GM21786 (cell line): ENCODE results near the gene DRC1.

ENCODE experiments used
- ATAC-seq: cut with Tn5 transposase; IDR thresholded peaks from one replicate; pipeline ENCODE4 v1.9.1; 2021; ENCODE audit not compliant: unreplicated experiment

Gene DRC1

DNA sequence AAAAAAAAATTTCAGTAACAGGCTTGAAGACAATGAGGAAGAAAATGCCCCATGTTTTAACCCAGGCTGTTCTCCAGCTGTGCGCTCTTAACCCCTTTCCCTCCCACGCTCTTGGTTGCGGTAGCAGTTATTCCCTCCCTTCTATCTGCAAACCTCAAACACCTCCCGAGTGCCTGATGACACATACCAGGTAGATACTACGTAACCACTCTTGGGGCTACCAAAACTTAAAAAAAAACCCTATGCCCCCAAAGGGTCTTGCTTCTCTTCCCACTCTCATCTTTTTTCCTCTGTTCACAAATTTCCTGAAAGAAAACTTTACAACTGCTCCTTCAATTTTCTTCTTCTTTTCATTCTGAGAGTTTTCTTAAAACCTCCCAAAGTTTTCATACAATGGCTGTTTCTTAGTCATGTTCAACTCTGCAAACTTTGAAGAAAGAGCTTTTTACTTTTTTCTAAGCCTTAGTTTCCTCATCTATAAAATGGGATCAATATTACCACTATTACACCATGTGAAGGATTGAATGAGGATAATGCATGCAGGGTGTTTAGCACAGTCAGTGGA, 4.9 kb upstream of the DRC1 start:
- no peak for ATAC-seq

DNA sequence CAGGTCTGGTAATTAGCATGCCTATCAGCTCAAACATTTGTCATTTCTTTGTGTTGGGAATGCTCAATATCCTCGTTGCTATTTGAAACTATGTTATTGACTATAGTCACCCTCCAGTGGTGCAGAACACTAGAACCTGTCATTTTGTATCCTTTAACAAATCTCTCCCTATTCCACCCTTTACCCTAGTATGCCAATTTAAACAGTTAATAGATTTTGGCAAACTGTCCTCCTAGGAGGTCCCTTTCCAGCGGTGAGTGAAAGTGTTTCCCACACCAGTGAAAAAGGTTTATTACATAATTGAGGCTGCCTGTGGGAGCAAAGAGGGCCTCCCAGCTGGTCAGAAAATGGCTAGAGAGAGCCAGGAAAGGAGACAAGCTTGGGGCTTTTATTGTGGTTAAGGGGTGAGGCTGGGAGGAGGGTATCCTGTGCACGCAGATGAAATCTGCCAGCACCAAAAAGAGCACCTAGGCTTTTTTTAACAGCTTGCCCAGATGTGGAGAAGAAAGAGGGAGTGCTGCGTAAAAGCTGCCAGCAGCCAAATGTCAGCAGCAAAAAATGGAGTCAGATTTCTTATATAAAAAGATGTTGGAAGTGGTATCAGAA, 1.8 kb upstream of the DRC1 start:
- no peak for ATAC-seq

DNA sequence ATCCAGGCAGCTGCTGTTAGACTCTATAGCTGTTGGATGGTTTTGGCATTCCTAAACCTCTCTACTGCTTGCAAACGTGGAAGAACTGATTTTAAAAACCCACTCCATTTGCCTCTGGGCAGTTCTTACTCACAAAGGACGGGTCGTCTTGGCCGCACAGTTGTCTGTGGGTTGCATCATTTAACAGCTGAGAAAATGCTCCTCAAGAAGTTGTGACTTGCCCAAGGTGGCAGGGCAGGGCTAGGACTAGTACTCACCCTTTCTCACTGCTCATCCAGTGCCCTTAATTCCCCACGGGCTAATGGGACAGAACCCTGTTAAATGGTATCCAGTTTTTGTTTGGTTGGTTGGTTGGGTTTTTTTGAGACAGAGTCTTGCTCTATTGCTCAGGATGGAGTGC, 997 bp upstream of the DRC1 start:
- ATAC-seq, result no peak

DNA sequence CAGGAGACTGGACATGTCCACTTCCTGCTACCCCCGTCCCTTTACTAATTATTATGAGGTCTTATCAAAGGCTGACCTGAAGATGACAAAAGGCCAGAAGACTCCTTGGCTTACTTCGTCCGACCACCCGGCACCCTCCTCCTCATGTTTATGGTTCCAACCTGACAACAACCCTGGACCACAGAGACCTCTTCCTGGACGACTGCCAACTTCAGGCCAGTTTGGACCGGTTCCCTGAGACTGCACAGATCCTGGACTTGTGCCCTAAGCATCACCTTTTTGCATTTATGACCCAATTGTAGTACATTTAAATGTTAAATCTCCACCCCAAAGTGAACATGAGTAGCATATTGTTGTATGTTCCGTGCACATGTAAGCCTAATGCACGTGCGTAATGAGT, 5.8 kb downstream of the DRC1 start:
- no peak for ATAC-seq

DNA sequence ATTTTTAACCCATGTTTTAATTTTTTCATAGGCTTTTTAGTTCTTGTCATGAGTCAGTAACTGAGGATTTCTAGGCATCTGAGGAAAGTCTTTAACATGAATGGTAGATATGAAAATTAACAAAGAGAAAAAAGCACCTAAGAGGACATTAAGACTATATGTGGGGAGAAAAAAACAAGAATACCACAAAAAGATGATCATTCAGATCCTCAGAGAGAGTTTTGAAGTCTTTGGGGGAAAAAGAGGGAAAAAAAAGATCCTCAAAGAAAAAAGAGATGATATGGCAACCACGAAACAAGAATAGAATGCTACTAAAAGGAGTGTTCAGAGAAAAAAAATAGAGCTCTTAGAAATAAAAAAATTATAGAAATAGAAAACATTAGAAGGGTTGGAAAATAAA, 8.1 kb downstream of the DRC1 start:
- ATAC-seq, result no peak

DNA sequence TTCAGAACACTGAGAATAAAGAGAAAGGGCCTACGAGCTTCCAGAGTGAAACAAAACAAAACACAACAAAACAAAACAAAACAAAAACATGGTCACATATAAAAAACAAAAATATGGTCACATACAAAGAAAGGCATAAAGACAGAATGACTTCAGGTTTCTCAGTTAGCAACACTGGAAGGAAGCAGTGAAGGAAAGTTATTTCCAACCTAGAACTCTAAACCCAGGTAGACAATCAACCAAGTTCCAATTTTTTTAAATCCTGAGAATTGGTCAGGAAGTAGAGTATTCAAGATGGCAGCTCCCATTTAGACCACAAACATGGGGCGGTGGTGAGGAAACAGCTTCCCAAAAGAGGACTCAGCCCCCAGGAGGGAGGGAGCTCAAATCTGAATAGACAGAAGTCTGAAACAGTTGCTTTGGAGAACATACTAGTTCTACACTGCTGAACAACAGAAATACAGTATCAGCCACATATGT, 9.1 kb downstream of the DRC1 start:
- no peak for ATAC-seq

DNA sequence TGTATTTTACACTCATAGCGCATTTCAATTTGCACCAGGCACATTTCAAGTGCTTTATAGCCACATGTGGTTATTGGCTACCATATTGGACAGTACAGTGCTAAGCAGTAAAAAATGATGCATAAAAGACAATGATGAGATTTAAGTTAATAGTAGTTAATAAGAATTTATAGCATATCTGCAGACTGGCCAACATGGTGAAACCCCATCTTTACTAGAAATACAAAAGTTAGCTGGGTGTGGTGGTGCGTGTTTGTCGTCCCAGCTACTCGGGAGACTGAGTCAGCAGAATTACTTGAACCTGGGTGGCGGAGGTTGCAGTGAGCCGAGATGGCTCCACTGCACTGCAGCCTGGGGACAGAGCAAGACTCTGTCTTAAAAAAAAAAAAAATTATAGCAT, 9.7 kb downstream of the DRC1 start:
- no peak for ATAC-seq

DNA sequence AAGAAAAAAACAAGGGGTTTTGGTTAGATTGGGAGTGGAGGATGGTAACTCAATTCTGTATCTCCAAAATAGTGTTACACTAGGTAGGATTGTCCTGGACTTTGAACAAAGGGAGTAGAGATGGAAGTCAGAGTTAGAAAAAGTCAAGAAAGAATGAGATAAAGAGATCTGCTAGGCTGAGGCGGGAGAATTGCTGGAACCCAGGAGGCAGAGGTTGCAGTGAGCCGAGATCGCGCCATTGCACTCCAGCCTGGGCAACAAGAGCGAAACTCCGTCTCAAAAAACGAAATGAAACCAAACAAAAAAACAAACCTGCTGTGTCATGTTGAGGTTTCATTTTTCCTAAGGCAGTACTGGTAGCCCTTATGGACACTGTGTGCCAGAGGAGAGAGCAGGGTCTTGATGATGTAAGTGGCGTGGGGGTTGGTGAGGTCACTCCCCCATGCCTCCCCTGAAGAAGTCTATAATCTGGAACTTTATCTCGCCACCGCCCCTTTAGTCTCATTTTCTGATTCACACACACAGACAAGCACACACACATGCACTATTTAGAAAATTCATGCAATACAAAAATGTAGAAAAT, 10.5 kb downstream of the DRC1 start:
- no peak for ATAC-seq

DNA sequence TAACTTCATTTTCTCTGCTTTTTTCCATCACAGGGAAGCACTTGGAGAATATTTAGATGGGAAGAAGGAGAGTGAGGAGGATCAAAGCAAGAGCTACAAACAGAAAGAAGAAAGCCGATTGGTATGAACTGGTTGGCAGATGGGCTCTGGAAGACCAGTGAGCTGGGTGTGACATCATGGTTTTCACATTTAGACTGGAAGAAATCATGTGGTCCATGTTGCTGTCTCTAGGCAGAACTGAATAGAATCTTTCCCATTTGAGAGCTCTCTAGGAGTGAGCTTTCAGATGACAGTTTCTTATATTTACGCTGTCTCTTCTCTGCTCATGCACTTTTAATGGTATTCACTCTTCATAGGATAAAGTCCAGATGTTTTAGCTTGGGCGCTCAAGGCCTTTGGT, 12.6 kb downstream of the DRC1 start:
- no peak for ATAC-seq

DNA sequence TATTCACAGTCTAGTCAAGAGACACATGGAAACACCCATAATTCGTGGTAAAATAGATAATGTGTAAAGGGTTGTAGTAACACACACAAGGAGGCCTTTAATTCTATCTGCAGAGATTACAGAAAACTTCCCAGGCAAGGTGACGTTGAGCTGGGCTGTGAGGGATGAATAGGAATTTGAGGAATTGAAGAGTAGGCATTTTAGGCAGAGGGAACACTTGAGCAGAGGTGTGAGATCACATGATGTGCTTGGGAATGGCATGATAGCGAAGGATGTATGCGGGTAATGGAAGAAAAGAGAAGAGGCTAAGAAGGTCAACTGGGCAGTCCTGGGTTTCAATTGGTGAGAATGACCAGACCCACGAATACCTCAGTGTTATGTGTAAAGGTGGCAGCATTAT, 20.2 kb downstream of the DRC1 start:
- ATAC-seq, result no peak

DNA sequence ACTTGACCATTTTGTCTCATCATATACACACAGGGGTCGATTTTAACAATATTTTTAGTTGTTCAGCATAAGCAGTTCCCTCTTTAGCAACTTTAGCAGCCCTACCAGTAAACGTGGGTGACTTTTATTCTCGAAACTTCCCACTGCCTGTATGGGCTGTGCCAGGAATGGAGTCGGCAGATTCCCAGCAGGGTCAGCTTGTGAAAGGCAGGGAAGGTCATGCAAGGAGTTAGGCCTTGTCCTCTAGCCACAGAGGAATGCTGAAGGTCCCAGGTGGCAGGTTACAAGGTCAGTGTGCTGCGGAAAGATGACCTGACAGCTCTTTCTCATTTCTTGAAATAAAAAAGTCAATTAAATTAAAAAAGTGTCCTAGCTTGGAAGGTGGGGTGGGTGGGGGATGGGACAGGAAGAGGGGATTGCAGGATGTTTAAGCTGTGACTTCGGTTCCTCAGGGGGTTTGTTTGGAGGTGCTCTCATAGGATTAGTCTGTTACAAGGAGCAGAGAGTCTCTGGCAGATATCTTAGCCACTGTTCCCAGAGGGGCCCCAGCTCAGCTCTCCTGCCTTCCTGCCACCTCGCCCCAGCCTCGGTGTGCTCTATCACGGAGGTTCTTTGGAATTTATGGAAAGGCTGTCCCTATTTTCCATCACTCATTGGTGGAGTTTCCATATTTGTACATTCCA, 21.4 kb downstream of the DRC1 start:
- ATAC-seq, result no peak

DNA sequence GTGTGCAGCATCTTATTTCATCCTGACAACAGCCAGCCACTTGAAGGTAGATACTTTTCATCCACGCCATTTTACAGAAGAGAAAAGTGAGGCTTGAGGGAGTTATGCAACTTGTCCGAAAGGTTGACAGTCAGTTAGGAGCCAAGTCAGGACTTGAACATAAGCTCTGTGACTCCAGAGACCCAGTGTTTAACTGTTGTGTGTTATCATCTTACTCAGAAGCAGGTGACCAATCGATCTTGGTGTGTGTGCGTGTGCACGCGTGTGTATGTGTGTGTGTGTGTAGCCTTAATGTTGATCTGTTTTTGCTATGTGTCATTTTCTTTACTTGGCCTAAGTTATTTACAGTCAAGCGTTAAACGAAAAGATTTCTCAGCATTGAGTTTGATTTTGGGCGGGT, 22.0 kb downstream of the DRC1 start:
- ATAC-seq, result no peak

DNA sequence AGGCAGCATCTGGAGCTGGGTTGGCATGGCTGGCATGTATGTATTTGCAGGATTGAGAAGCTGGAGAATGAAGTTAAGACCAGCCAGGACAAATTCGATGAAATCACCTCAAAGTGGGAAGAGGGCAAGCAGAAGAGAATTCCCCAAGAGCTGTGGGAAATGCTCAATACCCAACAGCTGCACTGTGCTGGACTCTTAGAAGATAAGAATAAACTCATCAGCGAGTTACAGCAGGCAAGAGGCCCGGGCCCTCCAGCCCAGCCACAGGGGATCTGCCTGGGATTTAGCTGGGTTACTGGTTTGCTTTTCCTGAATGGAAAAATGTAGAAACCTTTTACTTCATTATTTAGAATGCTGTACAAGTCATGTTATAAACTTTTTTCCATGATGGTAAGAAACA, 22.5 kb downstream of the DRC1 start:
- ATAC-seq, result no peak

DNA sequence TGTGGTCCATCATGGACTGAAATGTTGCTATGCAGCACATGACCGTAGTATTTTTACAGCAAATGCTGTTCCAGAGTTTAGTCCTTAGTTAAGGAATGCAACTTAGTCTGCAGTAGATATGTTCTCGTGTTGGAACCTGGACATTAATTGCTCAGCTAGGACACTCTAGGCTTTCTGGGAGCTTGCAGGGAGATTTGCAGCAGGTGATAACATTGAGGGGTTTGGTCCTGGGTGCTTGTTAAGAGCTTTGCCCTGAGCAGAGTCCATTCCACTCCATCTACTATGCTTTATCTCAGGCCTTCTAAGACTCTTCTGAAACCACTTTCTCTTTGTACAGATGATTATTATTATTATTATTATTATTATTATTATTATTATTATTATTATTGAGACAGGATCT, 27.1 kb downstream of the DRC1 start:
- ATAC-seq, result no peak

DNA sequence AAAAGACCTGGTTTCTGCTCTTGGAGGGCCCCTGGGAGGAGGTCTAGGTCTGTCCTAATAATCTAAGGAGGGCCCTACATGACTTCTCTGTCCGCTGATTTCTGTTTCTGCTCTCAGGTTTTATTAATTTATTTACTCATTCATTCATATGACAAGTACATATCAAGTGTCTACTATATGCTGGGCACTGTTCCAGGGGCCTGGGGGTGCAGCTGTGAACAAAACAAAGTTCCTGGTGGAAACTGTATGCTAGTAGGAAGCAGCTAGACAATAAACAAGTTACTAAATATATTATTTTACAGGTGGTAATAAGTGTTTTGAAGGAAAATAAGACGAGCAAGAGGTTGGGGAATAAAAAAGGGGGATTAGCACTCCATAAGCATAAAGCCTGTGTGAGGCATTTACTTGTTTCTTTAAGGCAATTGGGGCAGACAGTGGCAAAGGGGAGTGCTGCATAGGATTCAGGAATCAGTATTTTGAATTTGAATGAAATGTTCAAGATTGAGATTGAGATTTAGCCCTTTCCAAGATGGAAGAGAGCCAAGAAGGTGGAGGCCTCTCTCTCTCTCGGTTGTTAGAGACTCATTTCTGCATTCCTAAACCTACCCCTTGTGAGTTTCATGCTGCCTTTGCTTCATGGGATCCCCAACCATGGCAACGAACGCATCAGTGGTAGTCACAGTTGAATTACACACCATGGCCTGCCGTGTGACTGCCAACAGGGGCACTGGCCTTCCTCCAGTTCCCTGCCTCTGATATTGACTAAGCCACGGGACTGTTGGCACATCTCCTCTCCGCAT, 28.3 kb downstream of the DRC1 start:
- ATAC-seq, result no peak

DNA sequence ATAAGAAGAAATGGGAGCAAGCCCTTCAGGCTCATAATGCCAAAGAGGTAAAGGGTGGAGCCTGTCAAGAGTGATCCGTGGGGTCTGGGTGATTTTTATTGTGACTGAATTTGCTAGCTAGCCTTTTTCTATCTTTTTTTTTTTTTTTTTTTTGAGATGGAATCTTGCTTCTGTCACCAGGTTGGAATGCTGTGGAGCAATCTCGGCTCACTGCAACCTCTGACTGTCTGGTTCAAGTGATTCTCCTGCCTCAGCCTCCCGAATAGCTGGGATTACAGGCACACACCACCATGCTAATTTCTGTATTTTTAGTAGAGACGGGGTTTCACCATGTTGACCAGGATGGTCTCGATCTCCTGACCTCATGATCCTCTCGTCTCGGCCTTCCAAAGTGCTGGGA, 29.1 kb downstream of the DRC1 start:
- ATAC-seq, result no peak

DNA sequence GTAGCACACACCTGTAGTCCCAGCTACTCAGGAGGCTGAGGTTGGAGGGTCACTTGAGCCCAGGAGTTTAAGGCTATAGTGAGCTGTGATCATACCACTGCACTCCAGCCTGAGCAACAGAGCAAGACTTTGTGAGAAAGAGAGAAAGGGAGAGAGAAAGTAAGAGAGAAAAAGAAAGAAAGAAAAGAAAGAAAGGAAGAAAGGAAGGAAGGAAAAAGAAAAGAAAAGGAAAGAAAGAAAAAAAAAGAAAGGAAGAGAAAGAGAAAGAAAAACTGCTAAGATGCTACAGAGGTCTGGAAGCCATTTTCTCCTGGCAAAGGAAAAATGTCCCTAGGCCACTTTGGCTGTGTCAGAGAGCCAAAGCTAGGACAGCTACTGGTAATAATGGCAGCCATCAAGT, 30.6 kb downstream of the DRC1 start:
- no peak for ATAC-seq

DNA sequence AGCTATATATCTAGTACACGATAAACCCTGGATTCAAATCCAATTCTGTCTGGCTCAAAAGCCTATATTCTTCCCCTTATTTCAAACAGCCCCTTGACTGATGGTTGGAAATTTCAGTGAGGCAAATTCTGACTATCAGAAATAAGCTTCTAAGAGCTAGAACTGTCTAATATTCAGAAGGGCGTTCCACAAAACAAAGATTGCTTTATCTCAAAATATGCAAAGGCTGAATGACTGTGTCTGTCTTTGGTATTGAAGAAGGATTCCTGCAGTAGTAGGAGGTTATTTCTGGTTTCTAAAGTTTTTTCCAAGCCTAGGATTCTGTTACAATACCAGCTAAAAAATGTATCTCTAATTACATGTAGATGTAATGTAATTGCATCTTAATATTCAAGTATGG, 31.1 kb downstream of the DRC1 start:
- ATAC-seq, result no peak

DNA sequence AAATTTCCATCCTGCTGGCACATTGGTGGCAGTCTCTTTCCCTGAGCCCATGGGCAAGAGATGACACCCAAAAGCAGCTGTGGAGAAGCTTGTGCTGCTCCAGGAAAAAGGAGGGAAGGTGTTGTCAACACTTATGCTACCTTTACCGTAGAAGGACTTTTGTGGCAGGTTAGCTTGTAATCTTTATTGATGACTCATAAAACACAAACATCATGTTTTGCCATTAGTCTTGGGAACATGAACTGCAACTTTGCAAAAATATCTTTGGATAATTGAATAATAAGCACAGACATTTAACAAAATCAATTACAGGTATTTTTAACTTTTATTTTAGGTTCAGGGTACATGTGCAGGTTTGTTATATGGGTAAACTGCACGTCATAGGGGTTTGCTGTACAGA, 33.4 kb downstream of the DRC1 start:
- ATAC-seq, result no peak

DNA sequence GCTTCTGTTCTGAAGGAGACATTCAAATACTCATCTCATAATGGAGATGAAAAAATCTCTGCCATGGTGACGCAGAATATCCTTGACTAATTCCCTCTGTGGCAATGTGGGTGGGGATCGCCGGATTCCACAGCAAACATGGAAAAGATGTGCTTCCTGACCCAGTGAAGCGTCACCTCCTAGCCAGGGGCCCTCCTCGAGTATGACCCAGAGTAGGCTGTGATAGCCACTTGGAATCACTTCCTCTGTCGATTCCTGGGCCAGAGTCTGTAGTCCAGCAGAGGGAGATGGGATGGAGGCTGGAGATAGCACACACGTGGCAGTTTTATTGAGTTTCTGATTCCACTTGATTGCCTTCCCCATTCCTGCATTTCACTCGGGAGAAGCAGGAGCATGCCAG, 36.8 kb downstream of the DRC1 start:
- ATAC-seq, result no peak

DNA sequence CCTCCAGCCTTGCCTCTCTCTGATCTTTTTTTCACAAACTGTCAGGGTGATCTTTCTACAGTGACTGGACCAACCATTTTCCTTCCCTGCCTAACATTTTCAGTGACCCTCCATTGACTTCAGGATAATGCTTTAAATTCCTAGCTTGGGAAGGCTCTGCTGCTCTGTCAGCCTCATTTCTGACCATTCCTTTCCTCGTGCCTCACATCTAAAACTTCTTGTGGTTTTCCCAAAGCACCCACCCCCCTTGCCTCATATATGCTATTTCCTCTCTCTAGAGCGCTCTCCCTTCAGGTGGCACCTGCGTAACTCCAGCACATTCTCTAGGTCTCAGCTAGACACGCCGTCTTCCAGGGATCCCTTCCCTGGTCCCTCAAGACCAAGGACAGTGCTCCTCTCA, 37.2 kb downstream of the DRC1 start:
- no peak for ATAC-seq

DNA sequence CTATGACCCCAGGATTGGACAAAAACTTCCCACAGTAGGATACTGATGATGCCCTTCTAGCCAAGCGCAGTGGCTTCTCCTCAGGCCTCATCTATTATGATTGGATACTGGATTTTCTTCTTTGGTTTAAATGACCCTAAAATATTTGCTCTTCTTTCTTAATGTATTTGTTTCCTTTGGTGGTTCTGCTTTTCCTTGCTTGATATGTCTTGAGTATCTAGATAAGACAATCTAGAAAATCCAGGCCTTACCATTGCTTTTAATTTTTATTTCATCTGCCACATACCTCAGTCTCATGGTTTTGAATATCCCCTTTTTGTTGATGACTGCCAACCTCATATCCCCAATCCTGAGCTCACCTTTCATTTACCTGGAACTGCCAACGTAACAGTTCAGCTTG, 40.6 kb downstream of the DRC1 start:
- ATAC-seq, result no peak
